GM23338 (cell line): ENCODE data around the gene RAB11FIP3. TPM values are rescaled to one million over a fixed set of nuclear protein-coding genes. Genes with fewer than 3 reads are reported as not detected.

Experiments
- ATAC-seq: fragments of 200-7000 bp; cut with Tn5 transposase; 3 replicates; pipeline ENCODE4 v1.9.1; 2020
- DNase-seq: peaks from one replicate; pipeline ENCODE4 v3.0.0-alpha.2; 2015; ENCODE audit warnings: low spot score
- H2AFZ ChIP-seq: fragments of 200-600 bp; sonication (generic); 2 replicates; pipeline ENCODE4 v1.8.0; 2016; ENCODE audit warnings: antibody characterized with exemption, mild to moderate bottlenecking, moderate library complexity
- H3F3A ChIP-seq: fragments of 200-600 bp; sonication (generic); replicated peaks from 2 replicates; pipeline ENCODE4 v1.8.0; 2017; ENCODE audit warnings: antibody characterized with exemption, mixed run types, low read depth
- H3K27ac ChIP-seq: fragments of 200-600 bp; sonication (generic); 2 replicates; pipeline ENCODE4 v1.6.1; 2016; ENCODE audit warnings: low read depth
- H3K27me3 ChIP-seq: fragments of 200-600 bp; sonication (generic); 2 replicates; pipeline ENCODE4 v1.8.0; 2016; ENCODE audit warnings: mild to moderate bottlenecking, mixed run types, moderate library complexity; ENCODE audit not compliant: insufficient read depth
- H3K36me3 ChIP-seq: fragments of 200-600 bp; sonication (generic); 2 replicates; pipeline ENCODE4 v1.8.0; 2016; ENCODE audit warnings: mild to moderate bottlenecking; ENCODE audit not compliant: insufficient read depth
- H3K4me1 ChIP-seq: fragments of 200-600 bp; sonication (generic); 2 replicates; pipeline ENCODE4 v1.8.0; 2016; ENCODE audit warnings: mild to moderate bottlenecking, moderate library complexity; ENCODE audit not compliant: insufficient read depth
- H3K4me2 ChIP-seq: fragments of 200-600 bp; sonication (generic); 2 replicates; pipeline ENCODE4 v1.7.1; 2017; ENCODE audit warnings: mixed run types
- H3K4me3 ChIP-seq: fragments of 200-600 bp; sonication (generic); 2 replicates; pipeline ENCODE4 v1.6.1; 2016; ENCODE audit warnings: mixed run types
- H3K79me2 ChIP-seq: fragments of 200-600 bp; sonication (generic); replicated peaks from 2 replicates; pipeline ENCODE4 v1.8.0; 2017; ENCODE audit warnings: mild to moderate bottlenecking; ENCODE audit not compliant: insufficient read depth
- H3K9me2 ChIP-seq: fragments of 200-600 bp; sonication (generic); 2 replicates; pipeline ENCODE4 v1.8.0; 2017; ENCODE audit not compliant: insufficient read depth
- H4K20me1 ChIP-seq: fragments of 200-600 bp; sonication (generic); replicated peaks from 2 replicates; pipeline ENCODE4 v1.8.0; 2017; ENCODE audit warnings: mild to moderate bottlenecking; ENCODE audit not compliant: insufficient read depth
- H3K27ac Mint-ChIP-seq: 2 replicates; pipeline ENCODE4 v1.8.0; 2020; ENCODE audit warnings: inconsistent platforms, mild to moderate bottlenecking, moderate library complexity, mixed read lengths
- H3K27me3 Mint-ChIP-seq: 3 replicates; pipeline ENCODE4 v1.8.0; 2022; ENCODE audit warnings: low read depth, mild to moderate bottlenecking, moderate library complexity, mixed read lengths, inconsistent platforms; ENCODE audit not compliant: insufficient read depth, poor library complexity
- H3K36me3 Mint-ChIP-seq: 3 replicates; pipeline ENCODE4 v1.8.0; 2021; ENCODE audit warnings: low read depth, mild to moderate bottlenecking, inconsistent platforms, moderate library complexity, mixed read lengths
- H3K4me1 Mint-ChIP-seq: 3 replicates; pipeline ENCODE4 v1.8.0; 2020; ENCODE audit warnings: mild to moderate bottlenecking, inconsistent platforms, mixed read lengths
- H3K4me3 Mint-ChIP-seq: 3 replicates; pipeline ENCODE4 v1.8.0; 2021; ENCODE audit warnings: moderate library complexity, mild to moderate bottlenecking, inconsistent platforms, mixed read lengths
- H3K9me3 Mint-ChIP-seq: 3 replicates; pipeline ENCODE4 v1.8.0; 2020; ENCODE audit warnings: moderate library complexity, mild to moderate bottlenecking, inconsistent platforms, mixed read lengths
- CREB1 ChIP-seq: fragments of 250-450 bp; sonication (Bioruptor Pico); IDR thresholded peaks from 2 replicates; pipeline ENCODE4 v1.5.0; 2020; ENCODE audit warnings: low read depth, mild to moderate bottlenecking, moderate library complexity
- POLR2AphosphoS5 ChIP-seq: IDR thresholded peaks from 2 replicates; pipeline ENCODE4 v1.6.1; 2016; ENCODE audit warnings: antibody characterized with exemption, low read depth
- polyA plus RNA-seq: library from polyadenylated mRNA; unstranded; fragments of >200 nt; fragmentation: Nextera tagmentation; extraction: Ambion mirVana; gene quantifications from 2 replicates; pipeline ENCODE4 v1.2.1, GENCODE V29; 2016
- total RNA-seq: library from RNA; depleted of rRNA; stranded (reverse); fragments of >200 nt; shearing (Covaris generic); gene quantifications from 2 replicates; pipeline ENCODE4 v1.2.3, GENCODE V29; 2014
- TF ChIP-seq, protein P1 (sequence below): fragments of 250-450 bp; sonication (Bioruptor Pico); IDR thresholded peaks from 2 replicates; pipeline ENCODE4 v1.5.0; 2020; ENCODE audit warnings: mild to moderate bottlenecking, moderate library complexity
- TF ChIP-seq, protein P2 (sequence below), 2 experiments: fragments of 200-600 bp in 1 of 2; sonication (generic) in 1 of 2; conservative IDR thresholded peaks; 2 replicates each; pipeline versions ENCODE4 v1.5.1 to v1.6.1; 2016 to 2017; ENCODE audit warnings: antibody characterized with exemption in 2 of 2, low read depth in 2 of 2, mild to moderate bottlenecking in 2 of 2, moderate library complexity in 1 of 2
- TF ChIP-seq, protein P3 (sequence below): IDR thresholded peaks from one replicate; pipeline ENCODE4 v1.6.1; 2018; ENCODE audit warnings: antibody characterized with exemption; ENCODE audit not compliant: unreplicated experiment

The RAB11FIP3 gene
- total and polyA plus RNA-seq, 2 experiments from 2014 or later = 3.2 to 29.2 TPM

DNA sequence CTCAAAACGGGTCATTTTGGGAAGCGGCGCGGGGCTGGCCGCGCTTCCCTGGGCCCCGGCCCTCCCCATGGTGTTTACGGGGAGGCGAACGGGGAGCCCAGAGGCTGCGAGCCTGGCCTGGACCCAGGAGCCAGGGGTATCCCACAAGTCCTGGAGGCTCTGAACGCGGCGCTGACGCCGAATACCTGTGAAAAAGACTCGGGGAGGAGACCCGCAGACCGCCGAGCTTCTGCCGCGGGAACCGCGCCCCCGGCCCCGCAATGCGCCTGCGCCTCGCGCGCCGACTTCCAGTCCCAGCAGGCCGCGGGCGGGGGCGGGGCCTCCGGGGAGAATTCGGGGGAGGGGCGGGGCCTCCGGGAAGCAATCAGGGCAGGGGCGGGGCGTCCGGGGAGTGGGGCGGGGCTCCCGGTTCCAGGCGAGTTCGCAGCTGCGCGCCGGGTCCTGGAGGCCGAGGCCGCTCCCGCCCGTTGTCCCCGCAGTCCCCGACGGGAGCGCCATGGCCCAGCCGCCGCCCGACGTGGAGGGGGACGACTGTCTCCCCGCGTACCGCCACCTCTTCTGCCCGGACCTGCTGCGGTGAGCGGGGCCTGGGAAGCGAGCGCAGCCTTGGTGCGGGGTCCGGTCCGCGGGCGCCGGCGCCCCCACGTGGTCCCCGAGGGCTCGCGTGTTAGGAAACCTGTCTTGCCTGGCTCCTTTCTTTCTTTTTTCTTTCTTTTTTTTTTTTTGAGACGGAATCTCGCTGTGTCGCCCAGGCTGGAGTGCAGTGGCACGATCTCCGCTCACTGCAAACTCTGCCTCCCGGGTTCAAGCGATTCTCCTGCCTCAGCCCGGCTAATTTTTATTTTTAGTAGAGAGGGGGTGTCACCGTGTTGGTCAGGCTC lies 23.7 kb upstream of the RAB11FIP3 start, which contains the start of gene DECR2:
TSS of gene DECR2 (plus strand) at position 418 of the 881 bp plus-strand sequence. CDS start at position 497, 79 bp downstream.
- Histone ChIP-seq H3K27ac (peak within 1 kb of the TSS; percentile 90), H3F3A (peaks cover 27% of the 10 kb centered on the region), H3K4me3 (peak within 1 kb of the TSS; percentile 90), H2AFZ (0 out of 2 replicates have a peak within 1 kb of the TSS, but pooled peaks have one; percentile 43), H3K4me2 (peak within 1 kb of the TSS; percentile 90), H4K20me1 (no peaks in the 10 kb centered on the region; the same call in 1 of the 2 replicates), H3K27me3 (no peaks in the 10 kb centered on the region), H3K79me2 (peaks cover 5% of the 10 kb centered on the region; the same call in 1 of the 2 replicates), H3K9me2 (no peaks in the 10 kb centered on the region), H3K36me3 (no peaks in the 10 kb centered on the region; the same call in 1 of the 2 replicates), H3K4me1 (peaks cover 20% of the 10 kb centered on the region)
- H3K9me3 Mint-ChIP-seq = peaks cover 4% of the 10 kb centered on the region; the same call in 2 of the 3 replicates
- peak within 1 kb of the TSS; percentile 86 for H3K27ac Mint-ChIP-seq
- ATAC-seq = peak; percentile 55
- peaks cover 21% of the 10 kb centered on the region for H3K4me1 Mint-ChIP-seq
- H3K4me3 Mint-ChIP-seq = peak within 1 kb of the TSS; percentile 81
- peak; percentile 95 for DNase-seq
- 0 out of 2 replicates have a peak, but pooled peaks have one; percentile 28 for TF ChIP-seq CREB1 (CRISPR knock-in tag)
- TF ChIP-seq, protein P1, sequence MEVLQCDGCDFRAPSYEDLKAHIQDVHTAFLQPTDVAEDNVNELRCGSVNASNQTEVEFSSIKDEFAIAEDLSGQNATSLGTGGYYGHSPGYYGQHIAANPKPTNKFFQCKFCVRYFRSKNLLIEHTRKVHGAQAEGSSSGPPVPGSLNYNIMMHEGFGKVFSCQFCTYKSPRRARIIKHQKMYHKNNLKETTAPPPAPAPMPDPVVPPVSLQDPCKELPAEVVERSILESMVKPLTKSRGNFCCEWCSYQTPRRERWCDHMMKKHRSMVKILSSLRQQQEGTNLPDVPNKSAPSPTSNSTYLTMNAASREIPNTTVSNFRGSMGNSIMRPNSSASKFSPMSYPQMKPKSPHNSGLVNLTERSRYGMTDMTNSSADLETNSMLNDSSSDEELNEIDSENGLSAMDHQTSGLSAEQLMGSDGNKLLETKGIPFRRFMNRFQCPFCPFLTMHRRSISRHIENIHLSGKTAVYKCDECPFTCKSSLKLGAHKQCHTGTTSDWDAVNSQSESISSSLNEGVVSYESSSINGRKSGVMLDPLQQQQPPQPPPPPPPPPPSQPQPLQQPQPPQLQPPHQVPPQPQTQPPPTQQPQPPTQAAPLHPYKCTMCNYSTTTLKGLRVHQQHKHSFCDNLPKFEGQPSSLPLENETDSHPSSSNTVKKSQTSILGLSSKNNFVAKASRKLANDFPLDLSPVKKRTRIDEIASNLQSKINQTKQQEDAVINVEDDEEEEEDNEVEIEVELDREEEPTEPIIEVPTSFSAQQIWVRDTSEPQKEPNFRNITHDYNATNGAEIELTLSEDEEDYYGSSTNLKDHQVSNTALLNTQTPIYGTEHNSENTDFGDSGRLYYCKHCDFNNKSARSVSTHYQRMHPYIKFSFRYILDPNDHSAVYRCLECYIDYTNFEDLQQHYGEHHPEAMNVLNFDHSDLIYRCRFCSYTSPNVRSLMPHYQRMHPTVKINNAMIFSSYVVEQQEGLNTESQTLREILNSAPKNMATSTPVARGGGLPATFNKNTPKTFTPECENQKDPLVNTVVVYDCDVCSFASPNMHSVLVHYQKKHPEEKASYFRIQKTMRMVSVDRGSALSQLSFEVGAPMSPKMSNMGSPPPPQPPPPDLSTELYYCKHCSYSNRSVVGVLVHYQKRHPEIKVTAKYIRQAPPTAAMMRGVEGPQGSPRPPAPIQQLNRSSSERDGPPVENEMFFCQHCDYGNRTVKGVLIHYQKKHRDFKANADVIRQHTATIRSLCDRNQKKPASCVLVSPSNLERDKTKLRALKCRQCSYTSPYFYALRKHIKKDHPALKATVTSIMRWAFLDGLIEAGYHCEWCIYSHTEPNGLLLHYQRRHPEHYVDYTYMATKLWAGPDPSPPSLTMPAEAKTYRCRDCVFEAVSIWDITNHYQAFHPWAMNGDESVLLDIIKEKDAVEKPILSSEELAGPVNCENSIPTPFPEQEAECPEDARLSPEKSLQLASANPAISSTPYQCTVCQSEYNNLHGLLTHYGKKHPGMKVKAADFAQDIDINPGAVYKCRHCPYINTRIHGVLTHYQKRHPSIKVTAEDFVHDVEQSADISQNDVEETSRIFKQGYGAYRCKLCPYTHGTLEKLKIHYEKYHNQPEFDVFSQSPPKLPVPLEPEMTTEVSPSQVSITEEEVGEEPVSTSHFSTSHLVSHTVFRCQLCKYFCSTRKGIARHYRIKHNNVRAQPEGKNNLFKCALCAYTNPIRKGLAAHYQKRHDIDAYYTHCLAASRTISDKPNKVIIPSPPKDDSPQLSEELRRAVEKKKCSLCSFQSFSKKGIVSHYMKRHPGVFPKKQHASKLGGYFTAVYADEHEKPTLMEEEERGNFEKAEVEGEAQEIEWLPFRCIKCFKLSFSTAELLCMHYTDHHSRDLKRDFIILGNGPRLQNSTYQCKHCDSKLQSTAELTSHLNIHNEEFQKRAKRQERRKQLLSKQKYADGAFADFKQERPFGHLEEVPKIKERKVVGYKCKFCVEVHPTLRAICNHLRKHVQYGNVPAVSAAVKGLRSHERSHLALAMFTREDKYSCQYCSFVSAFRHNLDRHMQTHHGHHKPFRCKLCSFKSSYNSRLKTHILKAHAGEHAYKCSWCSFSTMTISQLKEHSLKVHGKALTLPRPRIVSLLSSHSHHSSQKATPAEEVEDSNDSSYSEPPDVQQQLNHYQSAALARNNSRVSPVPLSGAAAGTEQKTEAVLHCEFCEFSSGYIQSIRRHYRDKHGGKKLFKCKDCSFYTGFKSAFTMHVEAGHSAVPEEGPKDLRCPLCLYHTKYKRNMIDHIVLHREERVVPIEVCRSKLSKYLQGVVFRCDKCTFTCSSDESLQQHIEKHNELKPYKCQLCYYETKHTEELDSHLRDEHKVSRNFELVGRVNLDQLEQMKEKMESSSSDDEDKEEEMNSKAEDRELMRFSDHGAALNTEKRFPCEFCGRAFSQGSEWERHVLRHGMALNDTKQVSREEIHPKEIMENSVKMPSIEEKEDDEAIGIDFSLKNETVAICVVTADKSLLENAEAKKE (CRISPR knock-in tag) = no peak
- TF ChIP-seq, protein P2, sequence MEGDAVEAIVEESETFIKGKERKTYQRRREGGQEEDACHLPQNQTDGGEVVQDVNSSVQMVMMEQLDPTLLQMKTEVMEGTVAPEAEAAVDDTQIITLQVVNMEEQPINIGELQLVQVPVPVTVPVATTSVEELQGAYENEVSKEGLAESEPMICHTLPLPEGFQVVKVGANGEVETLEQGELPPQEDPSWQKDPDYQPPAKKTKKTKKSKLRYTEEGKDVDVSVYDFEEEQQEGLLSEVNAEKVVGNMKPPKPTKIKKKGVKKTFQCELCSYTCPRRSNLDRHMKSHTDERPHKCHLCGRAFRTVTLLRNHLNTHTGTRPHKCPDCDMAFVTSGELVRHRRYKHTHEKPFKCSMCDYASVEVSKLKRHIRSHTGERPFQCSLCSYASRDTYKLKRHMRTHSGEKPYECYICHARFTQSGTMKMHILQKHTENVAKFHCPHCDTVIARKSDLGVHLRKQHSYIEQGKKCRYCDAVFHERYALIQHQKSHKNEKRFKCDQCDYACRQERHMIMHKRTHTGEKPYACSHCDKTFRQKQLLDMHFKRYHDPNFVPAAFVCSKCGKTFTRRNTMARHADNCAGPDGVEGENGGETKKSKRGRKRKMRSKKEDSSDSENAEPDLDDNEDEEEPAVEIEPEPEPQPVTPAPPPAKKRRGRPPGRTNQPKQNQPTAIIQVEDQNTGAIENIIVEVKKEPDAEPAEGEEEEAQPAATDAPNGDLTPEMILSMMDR (conservative IDR thresholded peaks at IDR 0.05; ENCODE audit: low read depth in 2 of 2) = peak; percentile 37 to 55; a peak in 3 of 4 replicates
- peak; percentile 76 for TF ChIP-seq POLR2AphosphoS5
- TF ChIP-seq, protein P3, sequence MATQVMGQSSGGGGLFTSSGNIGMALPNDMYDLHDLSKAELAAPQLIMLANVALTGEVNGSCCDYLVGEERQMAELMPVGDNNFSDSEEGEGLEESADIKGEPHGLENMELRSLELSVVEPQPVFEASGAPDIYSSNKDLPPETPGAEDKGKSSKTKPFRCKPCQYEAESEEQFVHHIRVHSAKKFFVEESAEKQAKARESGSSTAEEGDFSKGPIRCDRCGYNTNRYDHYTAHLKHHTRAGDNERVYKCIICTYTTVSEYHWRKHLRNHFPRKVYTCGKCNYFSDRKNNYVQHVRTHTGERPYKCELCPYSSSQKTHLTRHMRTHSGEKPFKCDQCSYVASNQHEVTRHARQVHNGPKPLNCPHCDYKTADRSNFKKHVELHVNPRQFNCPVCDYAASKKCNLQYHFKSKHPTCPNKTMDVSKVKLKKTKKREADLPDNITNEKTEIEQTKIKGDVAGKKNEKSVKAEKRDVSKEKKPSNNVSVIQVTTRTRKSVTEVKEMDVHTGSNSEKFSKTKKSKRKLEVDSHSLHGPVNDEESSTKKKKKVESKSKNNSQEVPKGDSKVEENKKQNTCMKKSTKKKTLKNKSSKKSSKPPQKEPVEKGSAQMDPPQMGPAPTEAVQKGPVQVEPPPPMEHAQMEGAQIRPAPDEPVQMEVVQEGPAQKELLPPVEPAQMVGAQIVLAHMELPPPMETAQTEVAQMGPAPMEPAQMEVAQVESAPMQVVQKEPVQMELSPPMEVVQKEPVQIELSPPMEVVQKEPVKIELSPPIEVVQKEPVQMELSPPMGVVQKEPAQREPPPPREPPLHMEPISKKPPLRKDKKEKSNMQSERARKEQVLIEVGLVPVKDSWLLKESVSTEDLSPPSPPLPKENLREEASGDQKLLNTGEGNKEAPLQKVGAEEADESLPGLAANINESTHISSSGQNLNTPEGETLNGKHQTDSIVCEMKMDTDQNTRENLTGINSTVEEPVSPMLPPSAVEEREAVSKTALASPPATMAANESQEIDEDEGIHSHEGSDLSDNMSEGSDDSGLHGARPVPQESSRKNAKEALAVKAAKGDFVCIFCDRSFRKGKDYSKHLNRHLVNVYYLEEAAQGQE = no peak
- peaks cover 22% of the 10 kb centered on the region for H3K36me3 Mint-ChIP-seq
- H3K27me3 Mint-ChIP-seq = peaks cover 24% of the 10 kb centered on the region
